Ovary (tissue), 9 donors: ENCODE results near the gene KIF21A. TPM values are rescaled to one million over a fixed set of nuclear protein-coding genes. Genes with fewer than 3 reads are reported as not detected.

Source experiments
- DNase-seq, 5 donors: peaks; one replicate each; pipeline ENCODE4 v3.0.0-alpha.2; 2019 to 2020
- H3K27ac ChIP-seq, 2 donors: fragments of 200-600 bp; one replicate each; pipeline versions ENCODE4 v1.5.1 to v1.8.0; 2019 to 2022
- H3K27me3 ChIP-seq: fragments of 200-600 bp; one replicate; pipeline ENCODE4 v1.8.0; 2022
- H3K36me3 ChIP-seq: fragments of 200-600 bp; sonication (generic); one replicate; pipeline ENCODE4 v1.5.1; 2019
- H3K4me1 ChIP-seq: one replicate; pipeline ENCODE4 v1.8.1; 2013; ENCODE audit warnings: mild to moderate bottlenecking, moderate library complexity; ENCODE audit not compliant: insufficient read depth
- H3K4me3 ChIP-seq: fragments of 200-600 bp; sonication (generic); one replicate; pipeline ENCODE4 v1.5.1; 2017
- H3K9me3 ChIP-seq, 2 donors: fragments of 200-600 bp in 1 of 2; sonication (generic) in 1 of 2; one replicate each; pipeline versions ENCODE4 v1.5.1 to v1.8.1; 2013 to 2019; ENCODE audit warnings: mild to moderate bottlenecking in 1 of 2, moderate library complexity in 1 of 2
- EP300 ChIP-seq: sonication (generic); formaldehyde crosslinking; IDR thresholded peaks from one replicate; pipeline ENCODE4 v1.6.1; 2017; ENCODE audit warnings: antibody characterized with exemption
- POLR2A ChIP-seq: fragments of 450-650 bp; IDR thresholded peaks from one replicate; pipeline ENCODE4 v1.6.1; 2017; ENCODE audit warnings: antibody characterized with exemption, mild to moderate bottlenecking, moderate library complexity
- WGBS, 3 donors: extraction: QIAGEN DNeasy Blood & Tissue Kit in 1 of 3; methylation state at CpG; one replicate each; pipeline versions ENCODE4 v1.1.5 to v1.1.7; 2013 to 2017; 5-methylcytosine and 5-hydroxymethylcytosine counted together
- intact Hi-C, 4 donors: fragments of 100-400 bp; cut with DNase I; formaldehyde crosslinking; loops; one replicate each; pipeline versions ENCODE4 v1.11.0 to v1.15.1; 2022 to 2023
- polyA plus RNA-seq, 2 donors: library from polyadenylated mRNA; stranded (reverse); fragments of 200-250 nt in 1 of 2; fragments of 350-450 nt in 1 of 2; fragmentation: Illumina TruSeq in 1 of 2; extraction: RNeasy Lipid Tissue Mini Kit (QIAGEN cat#74804) in 1 of 2; gene quantifications; one replicate each; pipeline ENCODE4 v1.2.3, GENCODE V29; 2013 to 2014
- total RNA-seq, 7 donors: library from RNA; depleted of rRNA in 2 of 7; stranded (reverse); fragments of >200 nt in 2 of 7; fragmentation: NEBNext Ultra II Directional in 3 of 7; extraction: Animal tissue kit (Norgen Biotek cat#: 25700) in 3 of 7; gene quantifications; one replicate each; pipeline versions ENCODE4 v1.1.0 to v1.2.4, GENCODE V29; 2016 to 2023
- TF ChIP-seq, protein P1 (sequence below), 3 donors: fragments of 450-650 bp in 2 of 3; fragments of 200-600 bp in 1 of 3; IDR thresholded peaks; one replicate each; pipeline versions ENCODE4 v1.5.1 to v1.8.0; 2016 to 2022; ENCODE audit warnings: antibody characterized with exemption in 3 of 3, mild to moderate bottlenecking in 1 of 3
- donor health status: DM: no; HTN: no; CAD: no; lungs with moderate emphysema.
- donor health status: DM: no; HTN: no; CAD: no.
- donor health status: Bipolar disorder and iron deficiency.
- donor health status: DM: yes; HTN: yes; CAD: no.
- donor health status: DM: no; HTN: no; CAD: no.
- donor health status: DM: yes; HTN: yes; CAD: no.

KIF21A gene
- total and polyA plus RNA-seq, 9 donors = 3.6 to 43.3 (median 11.8) TPM

DNA sequence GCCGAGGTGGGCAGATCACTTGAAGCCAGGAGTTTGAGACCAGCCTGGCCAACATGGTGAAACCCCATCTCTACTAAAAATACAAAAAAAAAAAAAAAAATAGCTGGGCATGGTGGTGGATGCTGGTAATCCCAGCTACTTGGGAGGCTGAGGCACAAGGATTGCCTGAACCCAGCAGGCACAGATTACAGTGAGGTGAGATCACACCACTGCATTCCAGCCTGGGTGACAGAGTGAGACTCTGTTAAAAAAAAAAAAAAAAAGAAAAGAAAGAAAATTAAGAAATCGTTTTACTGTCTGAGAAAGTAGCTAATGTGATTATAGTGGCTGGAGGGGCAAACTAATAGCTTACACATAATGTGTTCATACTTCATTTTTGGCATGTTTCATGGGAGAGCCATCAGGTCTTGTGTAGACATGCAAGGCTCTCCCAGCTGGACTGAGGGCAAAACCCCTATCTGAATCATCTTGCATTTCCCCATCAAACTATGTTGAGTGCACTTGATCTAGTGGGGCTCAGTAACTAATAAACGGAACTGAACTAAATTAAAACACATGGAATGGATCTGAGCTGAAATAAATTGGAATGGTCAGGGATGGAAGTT lies 16.2 kb downstream of the KIF21A start:
- no peaks in the 10 kb centered on the region for H3K4me1 ChIP-seq
- no peak overlapping the region for H3K4me3 ChIP-seq
- H3K9me3 ChIP-seq = no peaks in the 10 kb centered on the region
- intact Hi-C loops = no loop called here
- WGBS, 3 donors = 93 to 94% (median 94%) methylated on average over 3 of the region's 3 CpGs
- TF ChIP-seq, protein P1, sequence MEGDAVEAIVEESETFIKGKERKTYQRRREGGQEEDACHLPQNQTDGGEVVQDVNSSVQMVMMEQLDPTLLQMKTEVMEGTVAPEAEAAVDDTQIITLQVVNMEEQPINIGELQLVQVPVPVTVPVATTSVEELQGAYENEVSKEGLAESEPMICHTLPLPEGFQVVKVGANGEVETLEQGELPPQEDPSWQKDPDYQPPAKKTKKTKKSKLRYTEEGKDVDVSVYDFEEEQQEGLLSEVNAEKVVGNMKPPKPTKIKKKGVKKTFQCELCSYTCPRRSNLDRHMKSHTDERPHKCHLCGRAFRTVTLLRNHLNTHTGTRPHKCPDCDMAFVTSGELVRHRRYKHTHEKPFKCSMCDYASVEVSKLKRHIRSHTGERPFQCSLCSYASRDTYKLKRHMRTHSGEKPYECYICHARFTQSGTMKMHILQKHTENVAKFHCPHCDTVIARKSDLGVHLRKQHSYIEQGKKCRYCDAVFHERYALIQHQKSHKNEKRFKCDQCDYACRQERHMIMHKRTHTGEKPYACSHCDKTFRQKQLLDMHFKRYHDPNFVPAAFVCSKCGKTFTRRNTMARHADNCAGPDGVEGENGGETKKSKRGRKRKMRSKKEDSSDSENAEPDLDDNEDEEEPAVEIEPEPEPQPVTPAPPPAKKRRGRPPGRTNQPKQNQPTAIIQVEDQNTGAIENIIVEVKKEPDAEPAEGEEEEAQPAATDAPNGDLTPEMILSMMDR (IDR thresholded peaks at IDR 0.05) = no peak
- TF ChIP-seq EP300 (no peak), POLR2A (no peak)
- H3K36me3 ChIP-seq = no peaks in the 10 kb centered on the region
- no peak for DNase-seq
- no peak overlapping the region for H3K27ac ChIP-seq
- H3K27me3 ChIP-seq = no peaks in the 10 kb centered on the region

DNA sequence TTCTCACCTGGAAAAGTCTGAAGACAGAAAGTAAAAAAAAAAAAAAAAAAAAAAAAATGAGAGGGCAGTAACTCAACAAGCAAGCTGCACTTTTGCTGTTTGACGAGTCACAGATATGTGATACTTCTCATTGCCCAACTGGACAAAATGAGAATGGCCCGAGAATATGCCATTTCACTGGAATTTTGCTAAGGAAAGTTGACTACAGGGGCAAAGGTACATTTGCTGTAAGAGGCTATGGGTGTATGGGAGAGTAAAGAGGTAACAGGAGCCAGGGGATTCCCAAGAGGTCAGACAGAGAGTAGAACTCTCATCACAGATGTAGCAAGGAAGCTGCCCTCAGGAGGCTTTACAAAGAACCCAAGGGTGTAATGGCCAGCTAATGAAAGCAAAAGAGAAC lies 22.9 kb downstream of the KIF21A start:
- Histone ChIP-seq H3K27me3 (no peaks in the 10 kb centered on the region), H3K9me3 (no peaks in the 10 kb centered on the region), H3K4me3 (no peak overlapping the region), H3K4me1 (no peaks in the 10 kb centered on the region), H3K36me3 (no peaks in the 10 kb centered on the region), H3K27ac (no peak overlapping the region)
- intact Hi-C loops = no loop called here
- 98 to 99% (median 98%) methylated on average over 2 of the region's 2 CpGs for WGBS, 3 donors
- DNase-seq = no peak
- TF ChIP-seq EP300 (no peak), POLR2A (no peak)
- TF ChIP-seq, protein P1 (IDR thresholded peaks at IDR 0.05) = no peak

DNA sequence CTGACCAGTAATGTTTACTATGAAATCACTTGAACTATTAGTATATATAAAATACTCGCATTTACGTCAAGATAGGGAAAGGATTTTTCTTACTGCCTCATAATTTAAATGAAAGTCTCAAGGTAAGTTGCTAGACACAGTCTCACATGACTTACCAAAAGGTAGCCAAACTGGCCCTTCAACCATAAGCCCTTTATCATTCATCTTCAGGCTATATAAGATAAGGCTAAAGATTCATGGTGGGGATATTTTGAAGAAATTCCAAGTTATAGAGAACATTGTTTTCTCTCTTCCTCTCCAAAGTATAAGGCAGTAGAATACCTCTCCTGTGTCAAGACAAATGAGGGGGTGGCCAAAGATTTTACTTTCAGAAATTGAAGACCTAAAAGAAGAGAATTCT lies 23.4 kb downstream of the KIF21A start:
- H3K9me3 ChIP-seq = no peaks in the 10 kb centered on the region
- DNase-seq = no peak
- no peak for TF ChIP-seq POLR2A
- TF ChIP-seq, protein P1 (IDR thresholded peaks at IDR 0.05) = no peak
- no peak for TF ChIP-seq EP300
- H3K27me3 ChIP-seq = no peaks in the 10 kb centered on the region
- H3K27ac ChIP-seq = no peak overlapping the region
- no peak overlapping the region for H3K4me3 ChIP-seq
- no peaks in the 10 kb centered on the region for H3K36me3 ChIP-seq
- WGBS, 3 donors = 96 to 99% (median 97%) methylated on average over 2 of the region's 2 CpGs
- intact Hi-C loops = no loop called here
- no peaks in the 10 kb centered on the region for H3K4me1 ChIP-seq

DNA sequence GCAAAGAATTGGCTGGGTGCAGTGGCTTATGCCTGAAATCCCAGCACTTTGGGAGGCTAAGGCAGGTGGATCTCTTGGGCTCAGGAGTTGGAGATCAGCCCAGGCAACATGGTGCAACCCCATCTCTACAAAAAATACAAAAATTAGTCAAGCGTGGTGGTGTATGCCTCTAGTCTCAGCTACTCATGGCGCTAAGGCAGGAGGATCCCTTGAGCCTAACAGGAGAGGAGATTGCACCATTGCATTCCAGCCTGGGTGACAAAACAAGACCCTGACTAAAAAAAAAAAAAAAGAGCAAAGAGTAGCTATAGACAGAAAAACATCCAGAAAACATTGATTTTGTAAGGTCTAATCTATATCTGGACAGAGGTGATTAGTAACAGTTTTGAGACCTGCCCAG lies 25.0 kb downstream of the KIF21A start:
- DNase-seq = no peak
- no peaks in the 10 kb centered on the region for H3K9me3 ChIP-seq
- TF ChIP-seq EP300 (no peak), POLR2A (no peak)
- TF ChIP-seq, protein P1 (IDR thresholded peaks at IDR 0.05) = no peak
- no peaks in the 10 kb centered on the region for H3K27me3 ChIP-seq
- intact Hi-C loops = no loop called here
- no peaks in the 10 kb centered on the region for H3K4me1 ChIP-seq
- no peak overlapping the region for H3K4me3 ChIP-seq
- no peaks in the 10 kb centered on the region for H3K36me3 ChIP-seq
- WGBS, 3 donors = 97 to 98% (median 98%) methylated on average over 2 of the region's 2 CpGs
- H3K27ac ChIP-seq = no peak overlapping the region
